Measurements from ENCODE around the gene XG.
"Not testable (repeated sequence)": the region's sequence is repeated elsewhere in the genome, so short reads cannot be mapped to it uniquely, and the experiment has no call there.

XG gene

DNA sequence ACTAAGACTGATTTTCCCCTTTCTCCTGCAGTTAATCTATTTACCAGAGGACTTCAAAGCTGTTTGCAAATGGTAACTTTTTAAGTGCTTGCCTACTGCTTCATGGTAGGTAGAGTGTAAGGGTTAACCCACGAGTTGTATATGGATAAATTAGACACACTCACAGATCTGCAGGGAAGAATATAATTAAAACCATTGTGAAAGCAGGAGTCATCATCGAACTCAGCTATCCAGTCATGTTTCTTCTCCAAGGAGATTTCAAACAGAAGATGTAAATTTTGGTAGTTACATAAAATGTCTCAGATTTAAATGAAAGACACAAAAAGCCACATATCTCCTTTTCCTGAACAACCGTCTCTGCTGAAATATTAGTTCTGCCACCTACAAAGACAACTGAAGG is 549 bp upstream of the XG start:
- no peak overlapping the region for H3K4me3 ChIP-seq (ENCODE audit: control insufficient read depth, low read depth, low read length)
- no peak for DNase-seq (ENCODE audit: low read depth)
- TF ChIP-seq, protein P1, sequence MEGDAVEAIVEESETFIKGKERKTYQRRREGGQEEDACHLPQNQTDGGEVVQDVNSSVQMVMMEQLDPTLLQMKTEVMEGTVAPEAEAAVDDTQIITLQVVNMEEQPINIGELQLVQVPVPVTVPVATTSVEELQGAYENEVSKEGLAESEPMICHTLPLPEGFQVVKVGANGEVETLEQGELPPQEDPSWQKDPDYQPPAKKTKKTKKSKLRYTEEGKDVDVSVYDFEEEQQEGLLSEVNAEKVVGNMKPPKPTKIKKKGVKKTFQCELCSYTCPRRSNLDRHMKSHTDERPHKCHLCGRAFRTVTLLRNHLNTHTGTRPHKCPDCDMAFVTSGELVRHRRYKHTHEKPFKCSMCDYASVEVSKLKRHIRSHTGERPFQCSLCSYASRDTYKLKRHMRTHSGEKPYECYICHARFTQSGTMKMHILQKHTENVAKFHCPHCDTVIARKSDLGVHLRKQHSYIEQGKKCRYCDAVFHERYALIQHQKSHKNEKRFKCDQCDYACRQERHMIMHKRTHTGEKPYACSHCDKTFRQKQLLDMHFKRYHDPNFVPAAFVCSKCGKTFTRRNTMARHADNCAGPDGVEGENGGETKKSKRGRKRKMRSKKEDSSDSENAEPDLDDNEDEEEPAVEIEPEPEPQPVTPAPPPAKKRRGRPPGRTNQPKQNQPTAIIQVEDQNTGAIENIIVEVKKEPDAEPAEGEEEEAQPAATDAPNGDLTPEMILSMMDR (IDR thresholded peaks at IDR 0.05; ENCODE audit: control insufficient read depth, insufficient read depth, low read depth, low read length, missing control alignments): no peak

DNA sequence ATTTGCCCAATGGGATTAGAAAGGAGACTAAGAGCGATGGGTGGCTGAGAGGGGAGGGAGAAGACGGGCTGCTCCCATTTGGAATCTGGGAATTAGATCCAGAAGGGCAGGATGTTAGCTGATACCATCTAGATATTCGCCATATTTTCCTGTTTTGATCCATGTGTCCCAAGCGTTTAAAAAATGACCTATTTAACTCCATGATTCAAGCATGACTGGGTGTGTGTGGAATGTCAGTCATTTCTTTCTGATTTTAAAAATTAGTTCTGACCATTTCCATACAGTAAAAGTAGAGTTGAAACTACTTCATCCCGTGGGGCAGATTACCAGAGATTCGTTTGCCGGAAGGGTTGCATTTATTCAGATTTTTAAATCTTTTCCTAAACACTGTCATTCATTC is 601 bp downstream of the XG start:
- H3K4me3 ChIP-seq (ENCODE audit: control insufficient read depth, low read depth, low read length): peak overlapping the region; percentile 27
- not testable (repeated sequence) for DNase-seq (ENCODE audit: low read depth)

DNA sequence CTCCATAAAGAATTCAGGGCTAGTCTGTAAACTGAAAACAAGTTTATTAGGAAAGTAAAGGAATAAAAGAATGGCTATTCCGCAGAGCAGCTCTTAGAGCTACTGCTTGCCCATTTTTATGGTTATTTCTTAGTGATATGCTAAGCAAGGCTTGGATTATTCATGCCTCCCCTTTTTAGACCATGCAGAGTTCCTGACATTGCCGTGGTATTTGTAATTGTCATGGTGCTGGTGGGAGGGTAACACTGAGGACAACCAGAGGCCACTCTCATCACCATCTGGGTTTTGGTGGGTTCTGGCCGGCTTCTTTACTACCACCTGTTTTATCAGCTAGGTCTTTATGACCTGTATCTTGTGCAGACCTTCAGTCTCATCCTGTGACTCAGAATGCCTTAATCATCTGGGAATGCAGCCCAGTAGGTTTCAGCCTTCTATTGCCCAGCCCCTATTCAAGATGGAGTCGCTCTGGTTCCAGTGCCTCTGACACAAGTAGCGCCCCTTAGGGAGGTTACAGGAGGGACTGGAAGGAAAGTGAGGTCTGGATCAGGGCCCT is 3.4 kb downstream of the XG start:
- not testable (repeated sequence) for H3K4me3 ChIP-seq (ENCODE audit: control insufficient read depth, low read depth, low read length); DNase-seq (ENCODE audit: low read depth)

DNA sequence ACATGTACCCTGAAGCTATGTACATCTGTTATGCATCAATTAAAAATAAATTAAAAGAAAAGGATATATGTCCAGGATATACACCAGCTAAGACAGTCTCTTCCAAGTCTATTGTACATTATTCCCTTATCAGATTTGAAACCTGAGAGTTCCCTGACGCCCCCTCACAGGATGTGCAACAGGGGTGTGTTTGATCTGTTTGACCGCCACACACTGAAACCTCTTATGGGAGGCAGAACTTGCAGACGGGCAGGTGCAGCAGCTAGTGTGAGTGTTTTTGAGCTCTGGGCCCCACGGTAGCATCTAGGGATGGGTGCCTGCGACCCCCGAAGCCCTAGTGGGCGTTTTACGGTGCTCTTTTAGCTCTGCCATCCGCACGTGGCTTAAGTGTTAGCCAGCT is 4.7 kb downstream of the XG start:
- TF ChIP-seq, protein P1 (IDR thresholded peaks at IDR 0.05; ENCODE audit: control insufficient read depth, insufficient read depth, low read depth, low read length, missing control alignments): no peak
- no peak for DNase-seq (ENCODE audit: low read depth)
- no peak overlapping the region for H3K4me3 ChIP-seq (ENCODE audit: control insufficient read depth, low read depth, low read length)

DNA sequence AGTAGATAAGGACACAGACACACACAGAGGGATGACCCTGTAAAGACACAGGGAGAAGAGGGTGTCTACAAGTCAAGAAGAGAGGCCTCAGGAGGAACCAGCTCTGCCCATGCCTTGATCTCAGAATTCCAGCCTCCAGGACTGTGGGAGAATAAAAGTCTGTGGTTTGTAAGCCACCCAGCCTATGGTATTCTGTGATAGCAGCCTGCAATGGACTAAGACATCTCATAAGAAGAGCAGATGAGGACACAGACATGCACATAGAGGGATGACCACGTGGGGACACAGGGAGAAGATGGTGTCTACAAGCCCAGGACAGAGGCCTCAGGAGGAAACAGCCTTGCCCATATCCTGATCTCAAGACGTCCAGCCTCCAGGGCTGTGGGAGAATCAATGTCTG is 9.4 kb downstream of the XG start:
- TF ChIP-seq, protein P1 (IDR thresholded peaks at IDR 0.05; ENCODE audit: control insufficient read depth, insufficient read depth, low read depth, low read length, missing control alignments): no peak
- DNase-seq (ENCODE audit: low read depth): no peak
- H3K4me3 ChIP-seq (ENCODE audit: control insufficient read depth, low read depth, low read length): no peak overlapping the region

DNA sequence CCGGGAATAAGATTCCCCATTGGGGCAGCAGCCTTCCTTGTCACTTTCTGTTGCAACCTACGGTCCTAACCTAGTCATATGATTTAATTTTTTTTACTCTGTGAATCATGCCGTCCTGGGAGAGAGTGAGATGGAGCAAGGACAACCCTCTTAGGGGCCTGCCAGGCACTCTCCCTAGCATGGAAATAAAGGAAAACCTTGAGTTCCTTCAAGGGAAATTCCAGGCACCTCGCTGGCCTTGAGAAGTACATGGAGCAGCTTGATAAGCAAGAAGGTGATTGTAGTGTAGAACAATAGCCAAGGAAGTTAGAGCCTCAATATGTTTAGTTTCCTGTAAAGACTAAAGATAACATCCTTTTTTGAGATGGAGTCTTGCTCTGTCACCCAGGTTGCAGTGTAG is 10.8 kb downstream of the XG start:
- H3K4me3 ChIP-seq (ENCODE audit: control insufficient read depth, low read depth, low read length); DNase-seq (ENCODE audit: low read depth): not testable (repeated sequence)

DNA sequence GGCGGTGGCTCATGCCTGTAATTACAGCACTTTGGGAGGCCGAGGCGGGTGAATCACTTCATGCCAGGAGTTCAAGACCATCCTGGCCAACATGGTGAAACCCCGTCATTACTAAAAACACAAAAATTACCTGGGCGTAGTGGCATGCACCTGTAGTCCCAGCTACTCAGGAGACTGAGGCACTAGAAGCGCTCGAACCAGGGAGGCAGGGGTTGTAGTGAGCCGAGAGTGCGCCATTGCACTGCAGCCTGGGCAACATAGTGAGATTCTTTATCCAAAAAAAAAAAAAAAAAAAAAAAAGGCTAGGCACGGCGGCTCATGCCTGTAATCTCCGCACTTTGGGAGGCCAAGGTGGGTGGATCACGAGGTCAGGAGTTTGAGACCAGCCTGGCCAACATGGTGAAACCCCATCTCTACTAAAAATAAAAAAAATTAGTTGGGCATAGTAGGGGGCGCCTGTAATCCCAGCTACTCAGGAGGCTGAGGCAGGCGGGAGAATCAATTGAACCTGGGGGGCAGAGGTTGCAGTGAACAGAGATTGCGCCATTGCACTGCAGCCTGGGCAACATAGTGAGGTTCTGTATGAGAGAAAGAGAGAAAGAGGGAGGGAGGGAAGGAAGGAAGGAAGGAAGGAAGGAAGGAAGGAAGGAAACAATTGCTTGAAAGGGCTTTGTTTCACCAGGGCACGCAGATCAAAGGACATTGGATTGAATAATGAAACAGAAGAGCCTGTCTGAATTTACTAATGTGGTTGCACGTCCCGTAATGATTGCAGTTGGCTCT is 13.1 kb downstream of the XG start:
- DNase-seq (ENCODE audit: low read depth): not testable (repeated sequence)

DNA sequence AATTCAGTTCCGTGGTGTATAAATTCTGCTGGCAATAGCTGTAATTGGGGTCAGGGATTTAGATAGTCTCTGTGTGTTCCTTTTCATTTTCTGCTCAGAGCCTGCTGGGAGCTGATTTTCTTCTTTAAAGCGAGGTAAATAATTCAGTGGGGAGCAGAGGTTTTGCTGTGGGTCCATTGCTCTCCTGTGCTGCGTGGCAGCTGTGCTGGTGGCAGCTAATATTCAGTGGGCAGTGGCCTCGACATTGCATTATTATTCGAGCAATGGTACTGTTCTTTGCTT is 13.7 kb downstream of the XG start:
- TF ChIP-seq, protein P1 (IDR thresholded peaks at IDR 0.05; ENCODE audit: control insufficient read depth, insufficient read depth, low read depth, low read length, missing control alignments): no peak

More for the DNA sequence above, 13.1 kb downstream of the XG start:
- H3K4me3 ChIP-seq (ENCODE audit: control insufficient read depth, low read depth, low read length): not testable (repeated sequence)

DNA sequence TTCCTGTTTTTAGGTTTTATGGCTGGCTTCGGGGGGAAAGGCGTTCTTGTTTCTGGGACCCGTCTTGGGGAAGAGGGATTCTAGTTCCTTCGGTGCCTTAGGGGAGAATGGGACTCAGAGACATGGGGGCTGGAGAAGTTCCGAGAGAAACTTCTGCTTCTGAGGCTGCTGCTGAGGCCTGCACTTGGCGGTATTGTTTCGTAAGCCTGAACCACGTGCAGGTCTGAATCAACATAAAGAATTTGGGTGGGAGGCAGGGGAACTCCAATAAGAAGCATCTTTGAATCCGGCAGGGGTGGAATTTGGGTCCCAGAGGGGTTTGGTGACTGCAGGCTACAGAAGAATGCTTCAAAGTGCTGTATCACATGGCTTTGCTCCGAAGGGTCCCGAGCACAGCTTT is 15.1 kb downstream of the XG start:
- TF ChIP-seq, protein P1 (IDR thresholded peaks at IDR 0.05; ENCODE audit: control insufficient read depth, insufficient read depth, low read depth, low read length, missing control alignments): no peak
- DNase-seq (ENCODE audit: low read depth): no peak
- H3K4me3 ChIP-seq (ENCODE audit: control insufficient read depth, low read depth, low read length): no peak overlapping the region

More for the DNA sequence above, 13.7 kb downstream of the XG start:
- no peak for DNase-seq (ENCODE audit: low read depth)
- H3K4me3 ChIP-seq (ENCODE audit: control insufficient read depth, low read depth, low read length): no peak overlapping the region

All from AG09309 (cell line).